Suprapubic skin (tissue), 4 donors: ENCODE data around the gene EFNA2.

Source experiments
- EP300 ChIP-seq: sonication (generic); formaldehyde crosslinking; IDR thresholded peaks from one replicate; pipeline ENCODE4 v1.6.1; 2017; ENCODE audit warnings: antibody characterized with exemption
- POLR2A ChIP-seq, 2 donors: fragments of 450-650 bp; IDR thresholded peaks; one replicate each; pipeline ENCODE4 v1.6.1; 2017; ENCODE audit warnings: antibody characterized with exemption in 2 of 2, mild to moderate bottlenecking in 2 of 2, moderate library complexity in 2 of 2
- POLR2AphosphoS5 ChIP-seq, 3 donors: sonication (generic); formaldehyde crosslinking; IDR thresholded peaks; one replicate each; pipeline ENCODE4 v1.6.1; 2017; ENCODE audit warnings: antibody characterized with exemption in 3 of 3
- TF ChIP-seq, protein P1 (sequence below), 2 donors: fragments of 200-600 bp in 1 of 2; fragments of 450-650 bp in 1 of 2; sonication (generic) in 1 of 2; IDR thresholded peaks; one replicate each; pipeline ENCODE4 v1.5.1; 2016 to 2019; ENCODE audit warnings: antibody characterized with exemption in 2 of 2, mild to moderate bottlenecking in 1 of 2, moderate library complexity in 1 of 2

DNA sequence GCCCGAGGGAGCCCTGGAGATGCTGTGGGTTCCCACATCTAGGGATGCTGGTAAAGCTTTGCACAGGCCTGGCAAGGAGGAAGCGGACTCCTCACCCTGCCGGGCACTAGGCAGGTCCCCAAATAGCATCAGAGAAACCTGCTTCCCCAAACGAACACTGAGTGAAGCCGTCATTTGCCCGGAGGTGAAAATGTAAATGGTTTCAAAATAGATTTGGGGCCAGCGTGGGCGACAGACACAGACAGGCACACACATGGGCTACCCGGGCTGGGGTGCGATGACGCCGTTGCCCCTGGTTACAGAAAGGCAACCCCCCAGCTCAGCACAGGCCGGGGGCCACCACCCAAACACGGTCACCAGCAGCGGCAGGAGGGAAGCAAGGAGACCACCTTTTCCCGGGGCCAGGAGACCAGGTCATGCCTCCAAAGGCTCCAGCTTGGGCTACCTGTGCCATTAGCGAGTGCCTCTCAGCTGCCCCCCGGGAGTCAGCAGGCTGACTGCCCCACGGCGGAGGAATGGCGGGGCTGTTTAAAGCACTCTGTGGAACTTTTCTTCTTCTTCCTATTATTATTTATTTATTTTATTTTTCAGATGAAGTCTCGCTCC, 50.5 kb downstream of the EFNA2 start:
- TF ChIP-seq POLR2A (IDR thresholded peaks at IDR 0.05) (no peak), POLR2AphosphoS5 (IDR thresholded peaks at IDR 0.05) (no peak), EP300 (no peak)
- TF ChIP-seq, protein P1, sequence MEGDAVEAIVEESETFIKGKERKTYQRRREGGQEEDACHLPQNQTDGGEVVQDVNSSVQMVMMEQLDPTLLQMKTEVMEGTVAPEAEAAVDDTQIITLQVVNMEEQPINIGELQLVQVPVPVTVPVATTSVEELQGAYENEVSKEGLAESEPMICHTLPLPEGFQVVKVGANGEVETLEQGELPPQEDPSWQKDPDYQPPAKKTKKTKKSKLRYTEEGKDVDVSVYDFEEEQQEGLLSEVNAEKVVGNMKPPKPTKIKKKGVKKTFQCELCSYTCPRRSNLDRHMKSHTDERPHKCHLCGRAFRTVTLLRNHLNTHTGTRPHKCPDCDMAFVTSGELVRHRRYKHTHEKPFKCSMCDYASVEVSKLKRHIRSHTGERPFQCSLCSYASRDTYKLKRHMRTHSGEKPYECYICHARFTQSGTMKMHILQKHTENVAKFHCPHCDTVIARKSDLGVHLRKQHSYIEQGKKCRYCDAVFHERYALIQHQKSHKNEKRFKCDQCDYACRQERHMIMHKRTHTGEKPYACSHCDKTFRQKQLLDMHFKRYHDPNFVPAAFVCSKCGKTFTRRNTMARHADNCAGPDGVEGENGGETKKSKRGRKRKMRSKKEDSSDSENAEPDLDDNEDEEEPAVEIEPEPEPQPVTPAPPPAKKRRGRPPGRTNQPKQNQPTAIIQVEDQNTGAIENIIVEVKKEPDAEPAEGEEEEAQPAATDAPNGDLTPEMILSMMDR (IDR thresholded peaks at IDR 0.05), result no peak
